Panc1 (cell line): ENCODE measurements around the gene TTC28.
"Not testable (repeated sequence)": the region's sequence is repeated elsewhere in the genome, so short reads cannot be mapped to it uniquely, and the experiment has no call there.

Experiments used
- POLR2AphosphoS5 ChIP-seq: IDR thresholded peaks from 2 replicates; pipeline ENCODE4 v1.6.1; 2012; ENCODE audit warnings: mild to moderate bottlenecking, low read depth, low read length, moderate library complexity
- SIN3A ChIP-seq: IDR thresholded peaks from 2 replicates; pipeline ENCODE4 v1.6.1; 2012; ENCODE audit warnings: low read depth, mild to moderate bottlenecking, low read length, moderate library complexity, borderline replicate concordance; ENCODE audit not compliant: insufficient read depth
- TF ChIP-seq, protein P1 (sequence below): fragments of 450-650 bp; IDR thresholded peaks from 2 replicates; pipeline ENCODE4 v1.5.1; 2017; ENCODE audit warnings: mild to moderate bottlenecking

DNA sequence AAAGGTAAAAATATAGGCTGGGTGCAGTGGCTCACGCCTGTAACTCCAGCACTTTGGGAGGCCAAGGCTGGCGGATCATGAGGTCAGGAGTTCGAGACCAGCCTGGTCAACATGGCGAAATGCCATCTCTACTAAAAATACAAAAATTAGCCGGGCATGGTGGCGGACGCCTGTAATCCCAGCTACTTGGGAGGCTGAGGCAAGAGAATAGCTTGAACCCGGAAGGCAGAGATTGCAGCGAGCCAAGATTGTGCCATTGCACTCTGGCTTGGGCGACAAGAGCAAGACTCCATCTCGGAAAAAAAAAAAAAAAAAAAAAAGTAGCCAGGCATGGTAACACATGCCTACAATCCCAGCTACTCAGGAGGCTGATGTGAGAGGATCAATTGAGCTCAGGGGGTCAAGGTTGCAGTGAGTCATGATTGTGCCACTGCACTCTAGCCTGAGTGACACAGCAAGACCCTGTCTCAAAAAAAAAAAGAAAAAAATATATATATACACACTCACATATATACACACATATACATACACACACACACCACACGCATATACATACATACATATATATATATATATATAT lies 112.6 kb downstream of the TTC28 start:
- TF ChIP-seq, protein P1, sequence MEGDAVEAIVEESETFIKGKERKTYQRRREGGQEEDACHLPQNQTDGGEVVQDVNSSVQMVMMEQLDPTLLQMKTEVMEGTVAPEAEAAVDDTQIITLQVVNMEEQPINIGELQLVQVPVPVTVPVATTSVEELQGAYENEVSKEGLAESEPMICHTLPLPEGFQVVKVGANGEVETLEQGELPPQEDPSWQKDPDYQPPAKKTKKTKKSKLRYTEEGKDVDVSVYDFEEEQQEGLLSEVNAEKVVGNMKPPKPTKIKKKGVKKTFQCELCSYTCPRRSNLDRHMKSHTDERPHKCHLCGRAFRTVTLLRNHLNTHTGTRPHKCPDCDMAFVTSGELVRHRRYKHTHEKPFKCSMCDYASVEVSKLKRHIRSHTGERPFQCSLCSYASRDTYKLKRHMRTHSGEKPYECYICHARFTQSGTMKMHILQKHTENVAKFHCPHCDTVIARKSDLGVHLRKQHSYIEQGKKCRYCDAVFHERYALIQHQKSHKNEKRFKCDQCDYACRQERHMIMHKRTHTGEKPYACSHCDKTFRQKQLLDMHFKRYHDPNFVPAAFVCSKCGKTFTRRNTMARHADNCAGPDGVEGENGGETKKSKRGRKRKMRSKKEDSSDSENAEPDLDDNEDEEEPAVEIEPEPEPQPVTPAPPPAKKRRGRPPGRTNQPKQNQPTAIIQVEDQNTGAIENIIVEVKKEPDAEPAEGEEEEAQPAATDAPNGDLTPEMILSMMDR, result not testable (repeated sequence)
- TF ChIP-seq POLR2AphosphoS5, SIN3A: not testable (repeated sequence)
